A549 treated with RU486 at 1 μM for 4 hours (cell line): Measurements from ENCODE around the gene SLC1A3. TPM values are rescaled to one million over a fixed set of nuclear protein-coding genes. Genes with fewer than 3 reads are reported as not detected.

ENCODE experiments used
- total RNA-seq: library from RNA; stranded (reverse); fragments of 200-300 nt; extraction: Qiagen RNA extraction; gene quantifications from 5 replicates; pipeline ENCODE4 v1.2.3, GENCODE V29; 2022; ENCODE audit warnings: low read depth

Gene SLC1A3
- total RNA-seq = not detected in 5 replicates

DNA sequence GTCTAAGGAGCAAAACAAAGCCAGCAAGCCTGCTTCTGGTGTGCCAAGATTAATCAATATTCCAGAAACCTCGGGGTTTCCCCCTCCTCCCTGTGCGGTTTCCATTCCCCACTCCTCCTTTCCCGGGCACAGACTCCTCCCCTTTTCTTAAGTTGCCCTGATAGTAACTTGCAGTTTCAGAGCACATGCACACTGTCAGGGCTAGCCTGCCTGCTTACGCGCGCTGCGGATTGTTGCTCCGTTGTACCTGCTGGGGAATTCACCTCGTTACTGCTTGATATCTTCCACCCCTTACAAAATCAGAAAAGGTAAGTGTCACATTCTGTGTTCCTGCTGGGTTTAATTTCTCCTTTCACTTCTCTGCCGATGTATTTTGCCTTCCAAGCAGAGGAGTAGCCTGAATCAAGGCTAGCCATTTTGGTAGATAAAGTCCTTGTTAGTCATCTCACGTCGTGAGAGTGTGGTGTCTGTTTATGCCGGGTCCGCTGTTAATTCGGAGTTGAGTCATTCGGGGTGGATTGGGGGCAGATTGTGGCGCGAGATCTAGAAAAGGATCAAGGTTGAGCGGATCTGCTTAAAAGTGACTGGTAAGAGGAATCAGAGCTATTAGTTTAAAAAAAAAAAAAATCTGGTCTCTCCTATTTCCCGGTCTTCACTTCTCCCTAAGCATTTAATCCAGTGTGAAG is at the start of gene SLC1A3:
SLC1A3 (plus strand) TSS at position 179 of the 686 bp plus-strand sequence. CDS start 1,818 bp downstream, outside the sequence.

